HEK293 (cell line): ENCODE data around the gene TBC1D22A.

Experiments used
- GLI2 ChIP-seq: fragments of 450-650 bp; formaldehyde crosslinking; IDR thresholded peaks from 2 replicates; pipeline ENCODE4; 2017; ENCODE audit warnings: missing biosample characterization, missing genetic modification characterization, low read depth, borderline replicate concordance
- TCF7L2 ChIP-seq: IDR thresholded peaks from 2 replicates; pipeline ENCODE4 v1.6.1; 2011; ENCODE audit warnings: low read depth, mild to moderate bottlenecking, inconsistent platforms, low read length, moderate library complexity, borderline replicate concordance
- ZBTB1 ChIP-seq: fragments of 450-650 bp; formaldehyde crosslinking; IDR thresholded peaks from 2 replicates; pipeline ENCODE4 v1.5.1; 2016; ENCODE audit warnings: missing biosample characterization, missing genetic modification characterization
- ZBTB48 ChIP-seq: fragments of 450-650 bp; formaldehyde crosslinking; IDR thresholded peaks from 2 replicates; pipeline ENCODE4 v1.5.1; 2016; ENCODE audit warnings: missing biosample characterization, missing genetic modification characterization
- ZNF24 ChIP-seq: fragments of 450-650 bp; formaldehyde crosslinking; IDR thresholded peaks from 2 replicates; pipeline ENCODE4 v1.5.1; 2016; ENCODE audit warnings: missing biosample characterization, missing genetic modification characterization
- ZNF423 ChIP-seq: fragments of 450-650 bp; formaldehyde crosslinking; IDR thresholded peaks from 2 replicates; pipeline ENCODE4 v1.5.1; 2016; ENCODE audit warnings: missing biosample characterization, missing genetic modification characterization
- ZNF664 ChIP-seq: fragments of 450-650 bp; formaldehyde crosslinking; IDR thresholded peaks from 2 replicates; pipeline ENCODE4 v1.5.1; 2016; ENCODE audit warnings: missing biosample characterization, missing genetic modification characterization
- ZSCAN30 ChIP-seq: fragments of 450-650 bp; IDR thresholded peaks from 2 replicates; pipeline ENCODE4 v1.5.1; 2018; ENCODE audit warnings: missing biosample characterization, mild to moderate bottlenecking, missing genetic modification characterization, moderate library complexity
- TF ChIP-seq, protein P1 (sequence below): fragments of 450-650 bp; formaldehyde crosslinking; IDR thresholded peaks from 2 replicates; pipeline ENCODE4 v1.5.1; 2016; ENCODE audit warnings: missing biosample characterization, missing genetic modification characterization

DNA sequence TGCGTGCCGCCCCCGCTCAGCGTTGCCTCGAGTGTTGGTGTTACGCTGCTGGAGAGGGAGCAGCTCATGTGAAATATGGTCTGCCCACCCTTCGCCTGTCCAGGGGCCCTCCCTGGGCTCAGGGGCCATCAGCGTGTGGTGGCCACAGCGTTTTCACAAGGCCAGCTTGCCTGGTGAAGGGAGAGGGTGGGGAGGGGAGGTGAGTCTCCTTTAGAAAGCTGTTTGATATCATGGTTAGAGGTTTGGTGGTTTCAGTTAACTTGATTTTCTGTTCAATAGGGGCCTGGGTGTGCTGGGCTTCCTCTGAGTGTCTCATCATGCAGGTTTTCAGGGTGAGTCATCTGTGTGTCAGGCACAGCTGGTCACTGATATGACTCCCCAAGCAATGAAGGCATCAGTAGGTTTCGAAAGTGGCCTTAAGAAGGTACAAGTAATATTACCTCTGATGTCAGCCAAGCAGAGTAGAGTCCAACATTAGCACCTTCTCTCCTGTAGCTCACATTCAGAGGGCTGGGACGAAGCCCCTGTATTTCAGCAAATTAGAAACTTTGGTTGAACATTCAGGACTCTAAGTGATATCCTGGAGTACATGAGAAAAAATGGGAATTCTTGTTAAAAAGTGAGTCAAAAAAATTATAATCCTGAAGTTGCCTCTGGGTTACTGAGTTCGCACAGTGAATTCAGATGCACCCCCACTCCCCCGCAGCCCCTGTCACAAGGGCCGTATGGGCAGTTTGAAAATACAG is 172.5 kb downstream of the TBC1D22A start:
- TF ChIP-seq GLI2 (tag by site-specific recombination) (no peak), ZNF423 (no peak), ZSCAN30 (tag by site-specific recombination) (no peak), TCF7L2 (no peak), ZNF24 (tag by site-specific recombination) (no peak), ZNF664 (tag by site-specific recombination) (no peak), ZBTB1 (tag by site-specific recombination) (no peak), ZBTB48 (tag by site-specific recombination) (no peak)
- TF ChIP-seq, protein P1, sequence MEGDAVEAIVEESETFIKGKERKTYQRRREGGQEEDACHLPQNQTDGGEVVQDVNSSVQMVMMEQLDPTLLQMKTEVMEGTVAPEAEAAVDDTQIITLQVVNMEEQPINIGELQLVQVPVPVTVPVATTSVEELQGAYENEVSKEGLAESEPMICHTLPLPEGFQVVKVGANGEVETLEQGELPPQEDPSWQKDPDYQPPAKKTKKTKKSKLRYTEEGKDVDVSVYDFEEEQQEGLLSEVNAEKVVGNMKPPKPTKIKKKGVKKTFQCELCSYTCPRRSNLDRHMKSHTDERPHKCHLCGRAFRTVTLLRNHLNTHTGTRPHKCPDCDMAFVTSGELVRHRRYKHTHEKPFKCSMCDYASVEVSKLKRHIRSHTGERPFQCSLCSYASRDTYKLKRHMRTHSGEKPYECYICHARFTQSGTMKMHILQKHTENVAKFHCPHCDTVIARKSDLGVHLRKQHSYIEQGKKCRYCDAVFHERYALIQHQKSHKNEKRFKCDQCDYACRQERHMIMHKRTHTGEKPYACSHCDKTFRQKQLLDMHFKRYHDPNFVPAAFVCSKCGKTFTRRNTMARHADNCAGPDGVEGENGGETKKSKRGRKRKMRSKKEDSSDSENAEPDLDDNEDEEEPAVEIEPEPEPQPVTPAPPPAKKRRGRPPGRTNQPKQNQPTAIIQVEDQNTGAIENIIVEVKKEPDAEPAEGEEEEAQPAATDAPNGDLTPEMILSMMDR (tag by site-specific recombination) = no peak
